SK-N-SH treated with all-trans-retinoic acid at 6 μM for 48 hours (cell line): ENCODE data around the gene TEKT2.

ENCODE experiments used
- ATAC-seq: fragments of 200-7000 bp; cut with Tn5 transposase; 3 replicates; pipeline ENCODE4 v1.9.1; 2020; ENCODE audit warnings: mild to moderate bottlenecking, moderate library complexity
- ARNTL ChIP-seq: fragments of 450-650 bp; formaldehyde crosslinking; IDR thresholded peaks from 2 replicates; pipeline ENCODE4 v1.5.0; 2020; ENCODE audit warnings: low read depth, mild to moderate bottlenecking, moderate library complexity, borderline replicate concordance
- BACH2 ChIP-seq: fragments of 250-450 bp; sonication (Bioruptor Pico); IDR thresholded peaks from 2 replicates; pipeline ENCODE4 v1.9.0; 2021; ENCODE audit warnings: mild to moderate bottlenecking, borderline replicate concordance
- CREB5 ChIP-seq: fragments of 250-450 bp; sonication (Bioruptor Pico); IDR thresholded peaks from 2 replicates; pipeline ENCODE4 v1.5.1; 2020; ENCODE audit warnings: low read depth, mild to moderate bottlenecking, moderate library complexity
- CSDC2 ChIP-seq: fragments of 250-450 bp; sonication (Bioruptor Pico); IDR thresholded peaks from 2 replicates; pipeline ENCODE4 v1.5.0; 2020; ENCODE audit warnings: mild to moderate bottlenecking, moderate library complexity
- CSRNP3 ChIP-seq: fragments of 250-450 bp; sonication (Bioruptor Pico); IDR thresholded peaks from 2 replicates; pipeline ENCODE4 v1.5.1; 2021; ENCODE audit warnings: mild to moderate bottlenecking, moderate library complexity
- ESRRG ChIP-seq: fragments of 250-450 bp; sonication (Bioruptor Pico); IDR thresholded peaks from 2 replicates; pipeline ENCODE4 v1.6.1; 2021; ENCODE audit warnings: mild to moderate bottlenecking
- GLIS3 ChIP-seq: fragments of 250-450 bp; sonication (Bioruptor Pico); IDR thresholded peaks from 2 replicates; pipeline ENCODE4 v1.5.0; 2020; ENCODE audit warnings: mild to moderate bottlenecking, moderate library complexity
- ISL1 ChIP-seq: fragments of 250-450 bp; sonication (Bioruptor Pico); IDR thresholded peaks from 2 replicates; pipeline ENCODE4 v2.1.2; 2022; ENCODE audit warnings: mild to moderate bottlenecking, moderate library complexity
- OSR1 ChIP-seq: fragments of 250-450 bp; sonication (Bioruptor Pico); IDR thresholded peaks from 2 replicates; pipeline ENCODE4 v1.8.0; 2022; ENCODE audit warnings: moderate library complexity, mild to moderate bottlenecking, inconsistent platforms
- PATZ1 ChIP-seq: fragments of 250-450 bp; sonication (Bioruptor Pico); IDR thresholded peaks from 2 replicates; pipeline ENCODE4 v1.8.0; 2020; ENCODE audit warnings: mild to moderate bottlenecking, moderate library complexity, borderline replicate concordance
- POU6F1 ChIP-seq: fragments of 250-450 bp; sonication (Bioruptor Pico); IDR thresholded peaks from 2 replicates; pipeline ENCODE4 v1.8.0; 2021; ENCODE audit warnings: low read depth, mild to moderate bottlenecking, moderate library complexity, borderline replicate concordance
- PPARA ChIP-seq: fragments of 250-450 bp; sonication (Bioruptor Pico); IDR thresholded peaks from 2 replicates; pipeline ENCODE4 v1.5.0; 2020; ENCODE audit warnings: mild to moderate bottlenecking, borderline replicate concordance
- RARB ChIP-seq: fragments of 250-450 bp; sonication (Bioruptor Pico); IDR thresholded peaks from 2 replicates; pipeline ENCODE4 v1.8.0; 2021; ENCODE audit warnings: mild to moderate bottlenecking, moderate library complexity
- SNAI2 ChIP-seq: fragments of 250-450 bp; sonication (Bioruptor Pico); IDR thresholded peaks from 2 replicates; pipeline ENCODE4 v1.5.0; 2020; ENCODE audit warnings: mild to moderate bottlenecking, moderate library complexity
- TCF4 ChIP-seq: fragments of 250-450 bp; sonication (Bioruptor Pico); IDR thresholded peaks from 2 replicates; pipeline ENCODE4 v1.8.0; 2021; ENCODE audit warnings: mild to moderate bottlenecking, moderate library complexity, borderline replicate concordance
- TOX ChIP-seq: fragments of 250-450 bp; sonication (Bioruptor Pico); IDR thresholded peaks from 2 replicates; pipeline ENCODE4 v1.8.0; 2021; ENCODE audit warnings: mild to moderate bottlenecking, moderate library complexity, borderline replicate concordance
- ZC3H10 ChIP-seq: fragments of 250-450 bp; sonication (Bioruptor Pico); IDR thresholded peaks from 2 replicates; pipeline ENCODE4 v1.5.1; 2021; ENCODE audit warnings: mild to moderate bottlenecking, moderate library complexity
- ZFP3 ChIP-seq: fragments of 250-450 bp; sonication (Bioruptor Pico); IDR thresholded peaks from 2 replicates; pipeline ENCODE4 v1.5.0; 2020; ENCODE audit warnings: mild to moderate bottlenecking, moderate library complexity
- ZFP30 ChIP-seq: fragments of 450-650 bp; formaldehyde crosslinking; IDR thresholded peaks from 2 replicates; pipeline ENCODE4 v1.5.0; 2022; ENCODE audit warnings: mild to moderate bottlenecking, moderate library complexity
- ZNF565 ChIP-seq: fragments of 450-650 bp; formaldehyde crosslinking; conservative IDR thresholded peaks from 2 replicates; pipeline ENCODE4 v1.5.0; 2020; ENCODE audit warnings: low read depth, mild to moderate bottlenecking, moderate library complexity
- ZNF70 ChIP-seq: fragments of 450-650 bp; formaldehyde crosslinking; IDR thresholded peaks from 2 replicates; pipeline ENCODE4 v1.5.0; 2020; ENCODE audit warnings: mild to moderate bottlenecking, moderate library complexity

Gene TEKT2

GRCh38 chr1:36093929-36094328 lies 10.0 kb downstream of the TEKT2 start:
- TF ChIP-seq POU6F1 (CRISPR knock-in tag) (no peak), ZFP30 (CRISPR knock-in tag) (no peak), ZNF70 (CRISPR knock-in tag) (no peak), ISL1 (CRISPR knock-in tag) (no peak), ZFP3 (CRISPR knock-in tag) (no peak), CSRNP3 (CRISPR knock-in tag) (no peak), ARNTL (CRISPR knock-in tag) (no peak), TOX (CRISPR knock-in tag) (no peak), SNAI2 (CRISPR knock-in tag) (no peak), PPARA (CRISPR knock-in tag) (no peak), TCF4 (CRISPR knock-in tag) (no peak), PATZ1 (CRISPR knock-in tag) (no peak), ZNF565 (no peak), BACH2 (CRISPR knock-in tag) (no peak)
- no peak for ATAC-seq

- TF ChIP-seq ZC3H10 (CRISPR knock-in tag) (no peak), GLIS3 (no peak), CREB5 (CRISPR knock-in tag) (no peak)
- peak; percentile 77 for ATAC-seq
Observed at GRCh38 chr1:36094621-36095061, 10.7 kb downstream of the TEKT2 start.

- no peak for ATAC-seq
Observed at GRCh38 chr1:36095760-36096405, 12.0 kb downstream of the TEKT2 start.

More at GRCh38 chr1:36095760-36096405, 12.0 kb downstream of the TEKT2 start:
- TF ChIP-seq ZFP3 (CRISPR knock-in tag) (no peak), PATZ1 (CRISPR knock-in tag) (no peak), GLIS3 (no peak), CSRNP3 (CRISPR knock-in tag) (no peak), RARB (CRISPR knock-in tag) (no peak), ZNF70 (CRISPR knock-in tag) (no peak), CSDC2 (CRISPR knock-in tag) (no peak), ESRRG (no peak), PPARA (CRISPR knock-in tag) (no peak), ISL1 (CRISPR knock-in tag) (no peak), POU6F1 (CRISPR knock-in tag) (no peak), TCF4 (CRISPR knock-in tag) (no peak), BACH2 (CRISPR knock-in tag) (no peak), OSR1 (CRISPR knock-in tag) (no peak), ZFP30 (CRISPR knock-in tag) (no peak), ZC3H10 (CRISPR knock-in tag) (no peak), ARNTL (CRISPR knock-in tag) (no peak), SNAI2 (CRISPR knock-in tag) (no peak)
